UCSD-AML1 (cell line): ENCODE results near the gene RGL2.
A peak's percentile ranks its signal among the peaks of the same experiment; 100 is the strongest.

Experiments
- DNase-seq: peaks from one replicate; lab custom pipeline; 2025; ENCODE audit not compliant: unreplicated experiment; lab: John Stamatoyannopoulos, UW

RGL2 gene

DNA sequence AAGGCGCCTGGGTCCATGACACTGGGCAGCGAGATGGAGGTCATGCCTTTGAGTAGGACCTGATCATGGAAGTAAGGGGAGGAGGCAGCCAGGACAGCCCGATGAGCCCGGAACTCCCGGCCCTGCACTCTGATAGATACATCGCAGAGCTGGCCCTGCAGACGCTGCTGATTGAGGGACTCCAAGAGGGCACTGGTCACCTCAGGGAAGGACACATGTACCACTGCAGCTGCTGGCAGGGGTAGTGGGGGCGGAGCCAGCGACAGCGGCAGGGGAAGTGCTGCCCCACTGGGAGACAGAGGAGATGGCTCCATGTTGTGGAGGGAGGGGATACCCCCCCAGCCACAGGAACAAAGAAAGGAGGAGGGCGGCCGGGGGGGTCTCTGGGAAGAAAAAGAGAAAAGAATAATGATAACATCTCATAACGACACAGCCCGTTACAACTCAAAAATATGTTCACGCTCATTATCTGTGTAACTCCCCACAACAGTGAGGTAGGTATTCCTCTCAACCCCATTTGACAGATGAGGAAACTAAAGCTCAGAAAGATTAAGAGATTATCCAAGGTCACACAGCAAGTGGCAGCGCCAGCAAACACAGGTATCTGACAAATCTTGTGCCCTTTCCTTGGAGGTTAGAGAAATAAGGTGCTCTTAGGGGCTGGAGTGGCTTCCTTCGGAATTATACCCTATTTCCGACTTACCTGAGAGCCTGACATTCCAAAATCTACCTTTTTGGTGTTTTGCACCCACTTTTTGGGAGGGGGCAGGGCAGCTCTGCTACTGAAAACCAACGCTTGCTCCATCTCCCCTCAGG, 18.1 kb upstream of the RGL2 start:
- DNase-seq, result no peak

DNA sequence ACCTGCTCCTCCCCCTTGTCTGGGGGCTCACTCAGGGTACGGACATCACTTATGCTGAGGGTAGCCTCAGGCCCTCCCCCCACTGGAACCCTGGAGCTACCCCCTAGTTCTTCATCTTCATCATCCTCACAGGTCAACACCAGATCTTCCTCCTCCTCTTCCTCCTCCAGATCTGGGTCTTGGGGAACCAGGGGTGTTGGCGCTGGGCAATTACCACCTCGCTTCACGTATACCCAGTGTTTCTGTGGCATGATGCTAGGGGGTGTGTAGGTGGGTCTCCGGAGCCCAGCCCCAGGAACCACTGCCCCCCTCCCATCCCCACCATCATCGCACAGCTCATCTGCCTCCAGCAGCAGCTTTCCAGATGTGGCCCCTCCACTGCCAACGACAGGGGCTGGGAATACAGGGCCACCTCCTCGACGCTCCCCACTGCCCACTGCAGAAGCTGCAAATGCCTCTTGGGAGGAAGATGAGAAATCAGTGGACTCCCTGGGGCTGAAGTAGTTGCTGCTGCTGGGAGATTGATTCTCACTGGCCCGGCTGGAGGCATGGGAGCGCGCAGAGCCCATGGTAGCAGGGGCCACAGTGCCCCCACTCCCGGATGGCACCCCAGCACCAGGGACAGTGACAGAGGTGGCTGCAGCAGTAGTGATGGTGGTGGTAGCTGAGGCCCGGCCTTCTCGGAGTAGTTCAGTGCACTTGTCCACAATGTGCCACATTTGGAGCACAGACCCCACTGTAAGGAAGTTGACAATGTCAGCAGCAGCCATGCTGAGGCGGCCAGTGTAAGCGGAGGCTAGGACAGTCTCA, 17.3 kb upstream of the RGL2 start:
- no peak for DNase-seq

GRCh38 chr6:33314943-33315792, 16.4 kb upstream of the RGL2 start:
- DNase-seq, result no peak

DNA sequence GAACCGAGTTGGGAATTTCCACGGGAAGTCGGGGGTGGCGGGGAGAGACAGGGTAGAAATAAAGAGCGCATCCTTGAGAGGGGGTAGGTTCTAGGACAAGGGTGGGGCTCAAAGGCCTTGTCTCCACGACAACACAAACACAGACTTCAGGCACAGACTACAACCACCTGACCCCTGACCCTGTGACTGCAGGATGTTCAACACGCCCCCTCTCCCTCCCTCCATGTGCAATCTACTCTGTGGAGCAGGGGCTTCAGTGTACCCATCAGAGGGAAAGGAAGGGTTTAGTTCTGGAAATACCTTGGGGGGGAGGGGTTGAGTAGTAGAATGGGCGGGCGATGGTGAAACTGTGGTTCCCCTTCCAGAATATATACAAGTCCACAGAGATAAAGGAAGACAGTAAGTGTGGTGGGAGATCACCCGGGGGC, 15.8 kb upstream of the RGL2 start:
- peak; percentile 53 for DNase-seq

DNA sequence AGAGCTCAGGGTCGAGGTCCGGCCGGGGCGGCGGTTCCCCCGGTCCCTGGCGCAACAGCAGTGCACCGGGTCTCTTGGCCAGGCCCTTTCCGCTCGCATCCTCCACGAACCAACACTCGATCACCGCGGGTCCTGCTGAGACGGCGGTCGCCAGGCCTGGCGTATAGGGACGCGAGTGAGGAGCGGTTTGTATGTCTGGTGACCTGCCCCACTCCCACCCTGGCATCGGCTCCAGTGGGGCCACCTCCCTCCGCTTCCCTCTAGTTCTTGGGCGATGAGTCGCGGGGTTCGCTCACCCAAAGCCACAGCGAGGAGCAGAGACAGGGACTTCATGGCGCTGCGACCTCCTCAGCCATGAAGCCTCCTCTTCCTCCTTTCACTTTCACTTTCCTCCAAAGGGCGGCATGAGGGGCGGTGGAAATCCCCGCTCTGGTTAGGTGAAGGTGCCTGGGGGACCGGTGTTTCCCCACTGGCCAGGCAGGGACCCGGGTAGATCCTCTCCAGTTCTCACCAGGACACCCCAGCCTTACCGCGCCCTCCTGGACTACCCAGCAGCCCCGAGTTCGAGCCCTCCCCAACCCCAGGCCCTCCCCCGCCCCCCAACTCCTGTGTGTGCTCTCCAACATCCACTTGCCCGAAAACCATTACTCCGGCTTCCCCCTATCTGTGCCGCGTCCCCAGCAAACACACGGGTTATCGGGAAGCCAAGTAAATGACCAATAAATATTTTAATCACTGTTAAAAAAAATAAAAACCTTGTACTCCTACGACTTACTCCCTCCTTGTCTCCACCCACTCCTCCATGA, 15.2 kb upstream of the RGL2 start, which contains the start of gene TAPBP:
Gene TAPBP (minus strand): TSS at position 370 of the 806 bp plus-strand sequence. CDS start 37 bp downstream, at position 333.
- DNase-seq, result peak; percentile 67

- DNase-seq, result peak; percentile 67
Measured at GRCh38 chr6:33313105-33313708, 14.5 kb upstream of the RGL2 start.

- DNase-seq, result peak; percentile 35
Measured at GRCh38 chr6:33312361-33313104, 13.8 kb upstream of the RGL2 start.

DNA sequence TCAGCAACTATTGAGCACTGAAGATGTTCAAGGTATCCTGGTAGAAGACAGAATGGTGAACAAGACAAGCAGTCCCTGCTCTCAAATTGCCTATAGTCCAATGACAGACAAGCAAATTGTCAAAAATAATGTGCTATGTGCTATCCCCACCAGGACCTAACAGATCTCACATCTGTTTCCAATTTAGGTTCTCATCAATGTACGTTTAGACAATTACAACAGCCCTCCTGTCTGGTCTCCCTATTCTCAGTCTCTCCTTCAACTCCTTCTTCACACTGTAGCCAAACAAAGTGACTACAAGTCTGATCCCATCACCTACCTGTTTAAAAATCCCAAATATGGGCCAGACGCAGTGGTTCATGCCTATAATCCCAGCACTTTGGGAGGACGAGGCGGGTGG, 7.6 kb upstream of the RGL2 start:
- no peak for DNase-seq

DNA sequence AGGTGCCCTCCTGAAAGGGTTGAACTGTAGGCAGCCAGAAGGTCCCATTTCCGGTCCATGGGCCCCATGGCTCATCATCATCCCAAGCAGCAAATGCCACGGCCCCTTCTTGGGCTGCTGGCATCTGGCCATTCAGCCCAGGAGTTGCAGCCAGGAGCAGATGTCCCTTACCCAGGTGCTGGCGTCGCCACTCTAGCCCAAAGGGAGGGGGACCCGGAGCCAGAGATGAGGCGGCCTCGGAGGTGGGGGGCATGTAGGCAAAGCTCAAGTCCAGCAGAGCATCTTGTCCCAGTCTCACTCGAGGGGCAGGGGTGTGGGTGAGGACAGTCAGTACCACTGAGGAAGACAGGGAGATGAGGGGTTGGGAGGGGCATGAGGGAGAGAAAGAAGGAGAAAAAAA, 6.3 kb upstream of the RGL2 start:
- no peak for DNase-seq

DNA sequence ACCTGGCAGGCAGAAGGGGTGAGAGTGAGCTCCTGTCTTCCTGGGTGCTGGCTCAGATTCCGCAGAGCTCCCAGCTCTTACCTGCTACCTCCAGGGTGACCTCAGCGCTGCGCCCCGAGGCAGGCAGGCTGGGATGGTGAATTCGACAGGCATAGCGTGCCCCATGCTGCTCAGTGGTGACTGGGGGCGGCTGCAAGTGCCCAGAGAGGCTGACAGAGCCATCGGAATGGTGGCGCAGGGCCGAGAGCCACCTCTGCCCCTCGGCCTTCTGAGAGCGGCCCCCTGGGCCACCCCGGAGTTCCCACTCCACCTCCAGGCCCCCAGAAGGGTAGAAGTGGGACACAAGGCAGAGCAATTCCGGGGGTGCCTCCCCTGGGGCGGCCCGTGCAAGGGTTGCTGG, 5.5 kb upstream of the RGL2 start:
- no peak for DNase-seq

DNA sequence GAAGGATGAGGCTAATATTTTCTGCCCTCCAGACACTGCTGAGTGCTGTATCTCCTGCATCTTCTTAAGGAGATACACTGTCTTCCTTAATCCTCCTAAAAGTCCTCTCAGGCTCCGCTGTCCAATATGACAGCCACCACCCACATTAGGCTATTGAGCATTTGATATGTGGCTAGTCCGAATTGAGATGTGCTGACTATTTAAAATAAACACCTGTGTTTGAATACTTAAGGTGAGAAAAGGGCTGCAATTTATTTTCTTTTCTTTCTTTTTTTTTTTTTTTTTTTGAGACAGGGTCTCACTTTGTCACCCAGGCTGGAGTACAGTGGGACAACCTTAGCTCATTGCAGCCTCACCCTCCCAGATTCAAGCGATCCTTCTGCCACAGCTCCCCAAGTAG, 3.1 kb upstream of the RGL2 start:
- DNase-seq, result no peak

DNA sequence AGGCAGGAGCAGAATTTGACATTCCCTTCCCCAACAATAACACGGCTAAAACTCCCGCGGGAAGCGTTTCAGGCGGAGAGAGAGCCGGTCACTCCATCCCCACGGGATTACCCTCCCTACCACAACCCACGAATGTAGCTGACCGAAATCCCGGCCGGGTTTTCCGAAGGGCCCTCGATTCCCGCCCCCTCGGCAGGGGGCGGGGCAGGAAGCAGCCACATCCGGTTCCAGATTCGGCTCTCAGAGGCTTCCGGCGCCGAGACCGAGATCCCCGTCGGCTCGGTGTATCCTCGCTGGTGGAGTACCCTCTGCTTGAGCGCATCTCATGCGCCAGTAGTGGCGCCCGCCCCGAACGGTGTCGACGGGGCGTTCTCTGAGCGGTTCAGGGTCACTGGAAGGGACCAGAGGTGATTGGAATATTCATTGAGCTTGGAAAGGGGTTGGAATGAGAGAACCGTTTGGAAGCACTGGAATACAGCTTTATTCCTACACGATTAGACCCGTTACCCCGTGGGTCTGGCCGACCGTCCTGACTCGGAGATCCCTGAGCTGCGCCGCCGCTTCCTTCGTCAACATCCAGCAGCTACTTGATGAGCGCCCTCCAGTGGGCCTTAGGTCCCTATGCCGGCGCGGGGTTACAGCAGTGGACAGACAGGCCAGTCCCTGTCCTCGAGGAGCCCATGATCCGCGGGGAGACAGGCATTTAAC, 649 bp upstream of the RGL2 start:
- peak; percentile 97 for DNase-seq

- DNase-seq, result peak; percentile 61
Measured at GRCh38 chr6:33297956-33298772, 578 bp downstream of the RGL2 start.

DNA sequence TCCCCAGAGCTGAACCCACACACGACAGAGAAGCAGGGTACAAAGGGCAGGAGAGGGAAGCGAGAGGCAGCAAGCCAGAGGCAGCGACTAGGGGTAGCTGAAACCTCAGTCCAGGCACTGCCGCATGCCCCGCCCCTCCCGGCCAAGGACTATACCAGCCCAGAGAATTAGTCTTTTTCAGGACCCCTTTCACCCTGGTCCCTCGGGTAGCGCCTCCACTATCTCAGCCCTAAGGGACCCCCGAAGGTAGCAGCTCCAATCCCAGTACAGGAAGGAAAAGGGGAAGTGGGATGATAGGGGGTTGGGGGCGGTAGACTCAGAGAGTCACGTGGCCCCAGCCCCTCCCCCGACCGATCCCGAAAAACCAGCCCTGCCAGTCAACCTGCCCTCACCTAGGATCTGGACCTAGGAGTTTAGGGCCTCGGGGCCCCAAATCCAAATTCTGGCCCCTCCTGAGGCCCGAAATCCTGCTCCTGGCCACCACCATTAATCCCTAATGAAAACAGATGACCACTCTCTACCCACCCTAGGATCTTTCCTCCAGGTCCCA, 1.3 kb downstream of the RGL2 start:
- DNase-seq, result peak; percentile 44

- no peak for DNase-seq
Measured at GRCh38 chr6:33296797-33297405, 1.8 kb downstream of the RGL2 start.

DNA sequence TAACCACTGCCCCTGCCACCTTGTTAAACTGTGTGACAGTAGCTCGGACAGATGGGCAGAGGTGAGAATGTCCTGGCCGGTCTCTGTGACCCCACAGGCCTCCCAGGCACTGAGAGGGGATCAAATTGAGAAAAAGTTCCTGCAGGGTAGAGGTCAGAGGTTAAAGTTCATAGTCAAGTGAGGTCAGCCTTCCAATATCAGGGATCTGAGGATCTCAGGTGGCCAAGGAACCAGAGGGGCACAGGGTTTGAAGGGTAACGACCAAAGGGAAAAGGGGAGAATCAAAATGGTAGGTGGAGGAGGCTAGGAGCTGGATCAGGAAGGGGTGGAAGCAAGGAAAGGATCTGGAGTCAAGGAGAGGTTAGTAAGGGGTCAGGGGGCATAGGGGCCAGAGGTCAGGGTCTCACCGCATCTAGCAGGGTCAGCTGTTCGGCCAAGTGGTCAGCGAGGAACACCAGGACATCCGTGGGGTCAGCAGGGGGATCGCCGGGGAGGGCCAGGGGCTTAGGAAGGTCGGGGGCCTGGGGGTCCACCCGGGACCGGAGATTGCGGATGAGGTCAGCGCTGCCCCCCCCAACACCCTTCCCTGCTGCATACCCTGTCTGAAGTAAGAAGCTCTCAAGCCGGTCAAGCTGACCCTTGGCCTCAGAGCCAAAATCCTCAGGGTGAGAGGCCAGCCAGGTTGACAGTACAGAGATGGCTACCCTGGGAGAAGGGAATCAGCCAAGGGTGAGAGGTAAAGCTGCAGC, 2.9 kb downstream of the RGL2 start:
- DNase-seq, result no peak
